Natural killer cell (primary cell): ENCODE measurements around the gene MYH6. TPM values are rescaled to one million over a fixed set of nuclear protein-coding genes. Genes with fewer than 3 reads are reported as not detected.

ENCODE experiments used
- ATAC-seq, 3 donors: fragments of 150-1000 bp in 2 of 3; fragments of 200-7000 bp in 1 of 3; cut with Tn5 transposase; 1 replicate in 1 of 3; 2 replicates in 2 of 3; pipeline ENCODE4 v1.10.0; 2021; ENCODE audit warnings: mild to moderate bottlenecking in 2 of 3, moderate library complexity in 2 of 3
- DNase-seq, 2 donors: peaks; one replicate each; pipeline versions ENCODE4 v3.0.0 to v3.0.0-alpha.2; 2013 to 2021; ENCODE audit warnings: mixed read lengths in 1 of 2
- H3K27ac ChIP-seq: one replicate; pipeline ENCODE4 v1.5.1; 2013; ENCODE audit warnings: mild to moderate bottlenecking, low read length
- H3K27me3 ChIP-seq: one replicate; pipeline ENCODE4 v1.6.1; 2013; ENCODE audit warnings: low read length; ENCODE audit not compliant: control insufficient read depth, insufficient read depth
- H3K36me3 ChIP-seq: one replicate; pipeline ENCODE4 v1.6.1; 2013; ENCODE audit warnings: low read length; ENCODE audit not compliant: control insufficient read depth, insufficient read depth
- H3K4me1 ChIP-seq: one replicate; pipeline ENCODE4 v1.6.1; 2013; ENCODE audit warnings: low read length; ENCODE audit not compliant: control insufficient read depth, insufficient read depth
- H3K4me3 ChIP-seq: one replicate; pipeline ENCODE4 v1.5.1; 2013; ENCODE audit warnings: low read length
- H3K9me3 ChIP-seq: one replicate; pipeline ENCODE4 v1.6.1; 2013; ENCODE audit warnings: low read length; ENCODE audit not compliant: control insufficient read depth, insufficient read depth
- H3K27ac Mint-ChIP-seq, 2 donors: one replicate each; pipeline ENCODE4 v1.8.0; 2022; ENCODE audit warnings: mild to moderate bottlenecking in 2 of 2, mixed read lengths in 2 of 2, moderate library complexity in 1 of 2
- H3K27me3 Mint-ChIP-seq, 2 donors: one replicate each; pipeline ENCODE4 v1.8.0; 2022; ENCODE audit warnings: low read depth in 2 of 2, mixed read lengths in 2 of 2
- H3K36me3 Mint-ChIP-seq: one replicate; pipeline ENCODE4 v1.8.0; 2022; ENCODE audit warnings: mixed read lengths
- H3K4me1 Mint-ChIP-seq, 2 donors: one replicate each; pipeline ENCODE4 v1.8.0; 2022; ENCODE audit warnings: mixed read lengths in 2 of 2
- H3K4me3 Mint-ChIP-seq: one replicate; pipeline ENCODE4 v1.8.0; 2022; ENCODE audit warnings: mild to moderate bottlenecking, moderate library complexity, mixed read lengths
- H3K9me3 Mint-ChIP-seq, 2 donors: one replicate each; pipeline ENCODE4 v1.8.0; 2022; ENCODE audit warnings: mixed read lengths in 2 of 2
- WGBS: methylation state at CpG from one replicate; pipeline ENCODE4 v1.1.7; 2013; ENCODE audit warnings: missing lambda C conversion rate; ENCODE audit not compliant: insufficient coverage; 5-methylcytosine and 5-hydroxymethylcytosine counted together
- intact Hi-C: fragments of 100-400 bp; cut with micrococcal nuclease; formaldehyde crosslinking; loops from one replicate; pipeline ENCODE4 v1.14.2; 2022
- total RNA-seq, 4 donors: library from RNA; stranded (reverse); fragments of 120-200 nt in 1 of 4; gene quantifications; one replicate each; pipeline versions ENCODE4 v1.2.3 to v1.2.4, GENCODE V29; 2013 to 2022
- TF ChIP-seq, protein P1 (sequence below): fragments of 200-600 bp; IDR thresholded peaks from one replicate; pipeline ENCODE4 v1.8.0; 2022; ENCODE audit warnings: antibody characterized with exemption

The MYH6 gene
- total RNA-seq, 3 donors from 2014 or later (not counting 1 experiment from before 2014, with no cell fraction given): not detected

DNA sequence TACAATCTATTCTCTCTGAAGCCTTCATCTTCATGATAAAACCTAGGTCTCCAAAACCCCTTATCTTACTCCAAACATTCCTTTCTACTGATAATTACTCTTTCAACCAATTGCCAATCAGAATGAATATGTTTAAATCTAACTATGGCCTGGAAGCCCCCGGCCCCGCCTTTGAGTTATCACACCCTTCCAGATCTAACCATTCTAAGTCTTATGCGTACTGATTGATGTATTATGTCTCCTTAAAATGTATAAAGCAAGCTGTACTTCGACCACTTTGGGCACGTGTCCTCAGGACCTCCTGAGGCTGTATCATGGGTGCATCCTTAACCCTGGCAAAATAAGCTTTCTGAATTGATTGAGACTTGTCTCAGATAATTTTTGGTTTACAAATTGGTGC lies 72.5 kb downstream of the MYH6 start:
- H3K4me3 ChIP-seq: no peak overlapping the region
- no peaks in the 10 kb centered on the region for H3K4me1 ChIP-seq
- no peaks in the 10 kb centered on the region for H3K9me3 ChIP-seq
- peaks cover 13 to 40% of the 10 kb centered on the region in 2 donors for H3K27me3 Mint-ChIP-seq
- 90% methylated on average over 5 of the region's 5 CpGs for WGBS
- no peaks in the 10 kb centered on the region for H3K4me1 Mint-ChIP-seq
- H3K27me3 ChIP-seq: no peaks in the 10 kb centered on the region
- H3K27ac ChIP-seq: no peak overlapping the region
- no peak overlapping the region for H3K27ac Mint-ChIP-seq
- H3K9me3 Mint-ChIP-seq: no peaks in the 10 kb centered on the region
- TF ChIP-seq, protein P1, sequence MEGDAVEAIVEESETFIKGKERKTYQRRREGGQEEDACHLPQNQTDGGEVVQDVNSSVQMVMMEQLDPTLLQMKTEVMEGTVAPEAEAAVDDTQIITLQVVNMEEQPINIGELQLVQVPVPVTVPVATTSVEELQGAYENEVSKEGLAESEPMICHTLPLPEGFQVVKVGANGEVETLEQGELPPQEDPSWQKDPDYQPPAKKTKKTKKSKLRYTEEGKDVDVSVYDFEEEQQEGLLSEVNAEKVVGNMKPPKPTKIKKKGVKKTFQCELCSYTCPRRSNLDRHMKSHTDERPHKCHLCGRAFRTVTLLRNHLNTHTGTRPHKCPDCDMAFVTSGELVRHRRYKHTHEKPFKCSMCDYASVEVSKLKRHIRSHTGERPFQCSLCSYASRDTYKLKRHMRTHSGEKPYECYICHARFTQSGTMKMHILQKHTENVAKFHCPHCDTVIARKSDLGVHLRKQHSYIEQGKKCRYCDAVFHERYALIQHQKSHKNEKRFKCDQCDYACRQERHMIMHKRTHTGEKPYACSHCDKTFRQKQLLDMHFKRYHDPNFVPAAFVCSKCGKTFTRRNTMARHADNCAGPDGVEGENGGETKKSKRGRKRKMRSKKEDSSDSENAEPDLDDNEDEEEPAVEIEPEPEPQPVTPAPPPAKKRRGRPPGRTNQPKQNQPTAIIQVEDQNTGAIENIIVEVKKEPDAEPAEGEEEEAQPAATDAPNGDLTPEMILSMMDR: no peak
- no peak overlapping the region for H3K4me3 Mint-ChIP-seq
- H3K36me3 ChIP-seq: no peaks in the 10 kb centered on the region
- no peaks in the 10 kb centered on the region for H3K36me3 Mint-ChIP-seq
- intact Hi-C loops: no loop called here
- DNase-seq (no peak), ATAC-seq (no peak)

Other genes starting within 250 kb of the MYH6 start
- gene SLC7A8, start 224.6 kb downstream of the MYH6 start, total RNA-seq: 1 to 10 TPM in 2 of 3 donors, under 1 TPM in 1; 0.42 to 1.2 (median 1.0) TPM
- not detected for gene RNF212B, start 170.3 kb downstream of the MYH6 start, total RNA-seq
- 10 to 100 TPM in 1 of 3 donors, 1 to 10 TPM in 2; 5.1 to 10.1 (median 7.0) TPM for gene HOMEZ, start 122.1 kb downstream of the MYH6 start, total RNA-seq
- gene PPP1R3E, start 105.4 kb downstream of the MYH6 start, total RNA-seq: 10 to 100 TPM; 13.2 to 27.8 (median 25.1) TPM
- gene BCL2L2, start 101.4 kb downstream of the MYH6 start, total RNA-seq: 10 to 100 TPM; 13.8 to 25.3 (median 14.4) TPM
- 100 to 1,000 TPM; 226 to 261 (median 238) TPM for gene PABPN1, start 86.8 kb downstream of the MYH6 start, total RNA-seq
- under 1 TPM in 2 of 3 donors, not detected in 1; 0.28 to 1.00 TPM for gene SLC22A17, start 55.4 kb downstream of the MYH6 start, total RNA-seq
- not detected for gene EFS, start 43.1 kb downstream of the MYH6 start, total RNA-seq
- gene IL25, start 35.5 kb downstream of the MYH6 start, total RNA-seq: not detected
- gene CMTM5, start 31.2 kb downstream of the MYH6 start, total RNA-seq: 1 to 10 TPM in 2 of 3 donors, not detected in 1; 2.9 to 4.5 TPM
- not detected for gene MYH7, start 27.4 kb upstream of the MYH6 start, total RNA-seq
- gene NGDN, start 61.4 kb upstream of the MYH6 start, total RNA-seq: 100 to 1,000 TPM; 110 to 136 (median 126) TPM
- gene ZFHX2, start 143.5 kb upstream of the MYH6 start, total RNA-seq: under 1 TPM; 0.07 to 0.72 (median 0.45) TPM
- gene THTPA, start 148.0 kb upstream of the MYH6 start, total RNA-seq: 10 to 100 TPM; 16.5 to 19.3 (median 19.1) TPM
- gene AP1G2, start 159.5 kb upstream of the MYH6 start, total RNA-seq: 100 to 1,000 TPM; 219 to 296 (median 259) TPM
- under 1 TPM in 1 of 3 donors, not detected in 2; 0.25 TPM for gene JPH4, start 170.5 kb upstream of the MYH6 start, total RNA-seq
- under 1 TPM in 1 of 3 donors, not detected in 2; 0.50 TPM for gene DHRS2, start 228.1 kb upstream of the MYH6 start, total RNA-seq